HCT116 (cell line): ENCODE results near the gene WDR72. TPM values are rescaled to one million over a fixed set of nuclear protein-coding genes. Genes with fewer than 3 reads are reported as not detected.

ENCODE experiments used
- ATAC-seq: fragments of 200-7000 bp; cut with Tn5 transposase; 2 replicates; pipeline ENCODE4 v1.9.1; 2020; ENCODE audit warnings: mild to moderate bottlenecking, moderate library complexity
- BruUV-seq: library from RNA; stranded (reverse); fragments of 400-500 nt; replicated peaks from 2 replicates; lab custom pipeline; 2021; lab: Mats Ljungman, UMichigan
- CTCF ChIA-PET: fragments of 300-600 bp; sonication (Branson Sonifier 250); formaldehyde crosslinking; loops from one replicate; lab custom pipeline; 2021; ENCODE audit warnings: antibody characterized with exemption; lab: Charles Lee
- POLR2A ChIA-PET: fragments of 300-600, 350-600 bp; sonication (Branson Sonifier 250); formaldehyde crosslinking; loops from one replicate; lab custom pipeline; 2021; ENCODE audit warnings: antibody characterized with exemption; lab: Charles Lee
- RAD21 ChIA-PET, 2 experiments: fragments of 300-600 bp; sonication (Branson Sonifier 250); formaldehyde crosslinking; loops; one replicate each; lab custom pipeline; 2023; ENCODE audit warnings: low total read pairs in 2 of 2; ENCODE audit not compliant: uncharacterized antibody in 2 of 2, unreplicated experiment in 2 of 2, low non-redundant PET in 1 of 2; lab: Charles Lee
- DNase-seq: peaks from one replicate; pipeline ENCODE4 v3.0.0-alpha.2; 2010; ENCODE audit warnings: low read depth, low spot score
- H2AFZ ChIP-seq: fragments of 200-600 bp; shearing (Covaris generic), sonication (generic); 2 replicates; pipeline ENCODE4 v1.6.1; 2017; ENCODE audit warnings: low read depth, mixed run types, mixed read lengths, antibody characterized with exemption, low read length; ENCODE audit not compliant: poor library complexity, severe bottlenecking
- H3K27ac ChIP-seq: 2 replicates; pipeline ENCODE4 v1.5.1; 2012; ENCODE audit warnings: low read depth, low read length
- H3K27me3 ChIP-seq: fragments of 200-600 bp; sonication (generic); 2 replicates; pipeline ENCODE4 v1.6.1; 2016; ENCODE audit warnings: mixed run types, low read length, mixed read lengths; ENCODE audit not compliant: insufficient read depth
- H3K36me3 ChIP-seq, 2 experiments: fragments of 200-500 bp in 1 of 2; fragments of 200-600 bp in 1 of 2; sonication (Bioruptor generic) in 1 of 2; sonication (generic) in 1 of 2; 2 replicates each; pipeline versions ENCODE4 v1.5.1 to v1.6.1; 2014 to 2016; ENCODE audit warnings: low read length in 2 of 2, inconsistent platforms in 1 of 2, mixed read lengths in 1 of 2, mixed run types in 1 of 2; ENCODE audit not compliant: insufficient read depth in 2 of 2, control insufficient read depth in 1 of 2
- H3K4me1 ChIP-seq, 2 experiments: fragments of 200-600 bp in 1 of 2; sonication (generic) in 1 of 2; 2 replicates each; pipeline versions ENCODE4 v1.5.1 to v1.6.1; 2012 to 2017; ENCODE audit warnings: low read length in 2 of 2, inconsistent platforms in 1 of 2, mild to moderate bottlenecking in 1 of 2, mixed read lengths in 1 of 2, mixed run types in 1 of 2, moderate library complexity in 1 of 2; ENCODE audit not compliant: insufficient read depth in 2 of 2, control insufficient read depth in 1 of 2
- H3K4me2 ChIP-seq: fragments of 200-600 bp; sonication (generic); 2 replicates; pipeline ENCODE4 v1.6.1; 2017; ENCODE audit warnings: mixed run types, low read length, mixed read lengths
- H3K4me3 ChIP-seq, 2 experiments: fragments of 200-600 bp in 1 of 2; sonication (generic) in 1 of 2; replicated peaks in 1 of 2; 2 replicates each; pipeline ENCODE4 v1.5.1; 2011 to 2016; ENCODE audit warnings: low read length in 2 of 2, control low read depth in 1 of 2, low read depth in 1 of 2, mild to moderate bottlenecking in 1 of 2, mixed read lengths in 1 of 2, mixed run types in 1 of 2
- H3K79me2 ChIP-seq: fragments of 200-600 bp; sonication (generic); 2 replicates; pipeline ENCODE4 v1.6.1; 2017; ENCODE audit warnings: mild to moderate bottlenecking, mixed run types, low read length, moderate library complexity, mixed read lengths; ENCODE audit not compliant: insufficient read depth
- H3K9ac ChIP-seq: fragments of 200-600 bp; sonication (generic); 2 replicates; pipeline ENCODE4 v1.6.1; 2016; ENCODE audit warnings: low read length, mixed read lengths
- H3K9me2 ChIP-seq: fragments of 200-600 bp; sonication (generic), shearing (Covaris generic); 2 replicates; pipeline ENCODE4 v1.6.1; 2017; ENCODE audit warnings: mixed run types, mild to moderate bottlenecking, moderate library complexity; ENCODE audit not compliant: insufficient read depth
- H3K9me3 ChIP-seq, 2 experiments: fragments of 200-500 bp in 1 of 2; fragments of 200-600 bp in 1 of 2; sonication (Bioruptor generic) in 1 of 2; sonication (generic) in 1 of 2; 2 replicates each; pipeline ENCODE4 v1.6.1; 2014 to 2017; ENCODE audit warnings: low read length in 2 of 2, mixed read lengths in 2 of 2, inconsistent platforms in 1 of 2, low read depth in 1 of 2, mild to moderate bottlenecking in 1 of 2, mixed run types in 1 of 2, moderate library complexity in 1 of 2; ENCODE audit not compliant: control insufficient read depth in 1 of 2, insufficient read depth in 1 of 2
- H4K20me1 ChIP-seq: fragments of 200-600 bp; sonication (generic), shearing (Covaris generic); 2 replicates; pipeline ENCODE4 v1.6.1; 2017; ENCODE audit warnings: mixed run types, mild to moderate bottlenecking, moderate library complexity; ENCODE audit not compliant: insufficient read depth
- ATF3 ChIP-seq: IDR thresholded peaks from 2 replicates; pipeline ENCODE4 v1.6.1; 2012
- CEBPB ChIP-seq: IDR thresholded peaks from 2 replicates; pipeline ENCODE4 v1.6.1; 2012; ENCODE audit warnings: low read depth
- CTCF ChIP-seq, 3 experiments: fragments of 200-600 bp in 1 of 3; sonication (generic) in 1 of 3; IDR thresholded peaks in 2 of 3; conservative IDR thresholded peaks in 1 of 3; 2 replicates each; pipeline ENCODE4 v1.5.1; 2012 to 2017; ENCODE audit warnings: low read depth in 2 of 3, low read length in 2 of 3, antibody characterized with exemption in 1 of 3, borderline replicate concordance in 1 of 3, control low read depth in 1 of 3, mild to moderate bottlenecking in 1 of 3, mixed read lengths in 1 of 3, mixed run types in 1 of 3, moderate library complexity in 1 of 3; ENCODE audit not compliant: insufficient read depth in 1 of 3
- EGR1 ChIP-seq: IDR thresholded peaks from 2 replicates; pipeline ENCODE4 v1.6.1; 2012; ENCODE audit warnings: low read depth
- POLR2AphosphoS5 ChIP-seq: IDR thresholded peaks from 2 replicates; pipeline ENCODE4 v1.6.1; 2011; ENCODE audit warnings: mild to moderate bottlenecking, low read depth, low read length, moderate library complexity
- RAD21 ChIP-seq: IDR thresholded peaks from 2 replicates; pipeline ENCODE4 v1.6.1; 2012; ENCODE audit warnings: low read depth, mild to moderate bottlenecking
- SIN3A ChIP-seq: IDR thresholded peaks from 2 replicates; pipeline ENCODE4 v1.6.1; 2012; ENCODE audit warnings: low read depth
- SP1 ChIP-seq: IDR thresholded peaks from 2 replicates; pipeline ENCODE4 v1.6.1; 2012; ENCODE audit warnings: low read depth
- SRF ChIP-seq: IDR thresholded peaks from 2 replicates; pipeline ENCODE4 v1.6.1; 2012; ENCODE audit warnings: low read depth
- TCF7L2 ChIP-seq: IDR thresholded peaks from 2 replicates; pipeline ENCODE4 v1.7.0; 2011; ENCODE audit warnings: borderline replicate concordance, inconsistent platforms; ENCODE audit not compliant: insufficient read depth, insufficient read length; ENCODE audit errors: extremely low read depth
- intact Hi-C: fragments of 100-400 bp; cut with micrococcal nuclease; formaldehyde crosslinking; loops from 2 replicates; pipeline ENCODE4 v1.10.0; 2022
- total RNA-seq: library from RNA; stranded (reverse); gene quantifications from one replicate; pipeline ENCODE4 v1.2.1, GENCODE V29; 2021; ENCODE audit not compliant: unreplicated experiment
- TF ChIP-seq, protein P1 (sequence below): IDR thresholded peaks from 2 replicates; pipeline ENCODE4 v1.6.1; 2012

Gene WDR72
- total RNA-seq, 1 experiment from 2014 or later = 5.8 TPM

GRCh38 chr15:53758412-53758811 is 1.1 kb downstream of the WDR72 start (continued):
- TF ChIP-seq TCF7L2 = no peak
- no peak for TF ChIP-seq SIN3A
- TF ChIP-seq, protein P1, sequence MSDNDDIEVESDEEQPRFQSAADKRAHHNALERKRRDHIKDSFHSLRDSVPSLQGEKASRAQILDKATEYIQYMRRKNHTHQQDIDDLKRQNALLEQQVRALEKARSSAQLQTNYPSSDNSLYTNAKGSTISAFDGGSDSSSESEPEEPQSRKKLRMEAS = no peak

- CTCF ChIA-PET = no interaction called here
- H3K79me2 ChIP-seq = no peaks in the 10 kb centered on the region
- ATAC-seq (no peak), DNase-seq (no peak)
- no peaks in the 10 kb centered on the region for H4K20me1 ChIP-seq
- H3K27ac ChIP-seq = no peak overlapping the region
- BruUV-seq = no TSS peak
- no peaks in the 10 kb centered on the region for H3K9me3 ChIP-seq
- H3K4me3 ChIP-seq = no peak overlapping the region
- no peaks in the 10 kb centered on the region for H3K36me3 ChIP-seq
- H3K9ac ChIP-seq = no peak overlapping the region
- no peak overlapping the region for H2AFZ ChIP-seq
- no peak for TF ChIP-seq SRF
- no peak for TF ChIP-seq POLR2AphosphoS5
- TF ChIP-seq SP1 = no peak
- no peak for TF ChIP-seq EGR1
- no peak for TF ChIP-seq RAD21
- TF ChIP-seq ATF3 = no peak
- TF ChIP-seq CEBPB = no peak
- TF ChIP-seq, protein P1 = no peak
- TF ChIP-seq CTCF (IDR thresholded peaks at IDR 0.05 in 2 of 3, conservative IDR thresholded peaks at IDR 0.05 in 1 of 3; ENCODE audit: borderline replicate concordance in 1 of 3, insufficient read depth in 1 of 3, low read depth in 2 of 3, low read length in 2 of 3) = no peak
- no peaks in the 10 kb centered on the region for H3K4me1 ChIP-seq
- intact Hi-C loops = no loop called here
- POLR2A ChIA-PET = no interaction called here
- no peak overlapping the region for H3K4me2 ChIP-seq
- RAD21 ChIA-PET = no interaction called here
- H3K27me3 ChIP-seq = no peaks in the 10 kb centered on the region
- H3K9me2 ChIP-seq = no peaks in the 10 kb centered on the region
These were observed 1.6 kb downstream of the WDR72 start for GRCh38 chr15:53757906-53758305.
